22Rv1 (cell line): Measurements from ENCODE around the gene FOXO1.

ENCODE experiments used
- CTCF ChIP-seq: fragments of 450-650 bp; IDR thresholded peaks from 2 replicates; pipeline ENCODE4 v1.5.1; 2017; ENCODE audit warnings: mild to moderate bottlenecking
- ZFX ChIP-seq: fragments of 450-650 bp; IDR thresholded peaks from 2 replicates; pipeline ENCODE4 v1.6.1; 2017; ENCODE audit warnings: antibody characterized with exemption, borderline replicate concordance

- TF ChIP-seq CTCF, result no peak
- no peak for TF ChIP-seq ZFX
These were observed 14.4 kb downstream of the FOXO1 start for GRCh38 chr13:40651866-40652587.
